HEK293 (cell line): ENCODE measurements around the gene AHRR.

Experiments used
- MZF1 ChIP-seq: fragments of 450-650 bp; formaldehyde crosslinking; IDR thresholded peaks from 2 replicates; pipeline ENCODE4 v1.5.1; 2017; ENCODE audit warnings: missing biosample characterization, missing genetic modification characterization, borderline replicate concordance
- PBX3 ChIP-seq: sonication (generic); formaldehyde crosslinking; IDR thresholded peaks from 2 replicates; pipeline ENCODE4 v1.8.1; 2022; ENCODE audit warnings: mild to moderate bottlenecking, moderate library complexity, missing genetic modification reagents
- SP7 ChIP-seq: fragments of 450-650 bp; formaldehyde crosslinking; IDR thresholded peaks from 2 replicates; pipeline ENCODE4 v1.5.1; 2016; ENCODE audit warnings: missing biosample characterization, missing genetic modification characterization
- TCF7L2 ChIP-seq: IDR thresholded peaks from 2 replicates; pipeline ENCODE4 v1.6.1; 2011; ENCODE audit warnings: low read depth, mild to moderate bottlenecking, inconsistent platforms, low read length, moderate library complexity, borderline replicate concordance
- ZBTB8A ChIP-seq: fragments of 450-650 bp; formaldehyde crosslinking; IDR thresholded peaks from 2 replicates; pipeline ENCODE4 v1.5.1; 2016; ENCODE audit warnings: missing biosample characterization, missing genetic modification characterization
- ZNF169 ChIP-seq: fragments of 450-650 bp; formaldehyde crosslinking; IDR thresholded peaks from 2 replicates; pipeline ENCODE4 v1.5.1; 2016; ENCODE audit warnings: missing biosample characterization, missing genetic modification characterization
- ZNF23 ChIP-seq: fragments of 450-650 bp; formaldehyde crosslinking; IDR thresholded peaks from 2 replicates; pipeline ENCODE4 v1.5.1; 2016; ENCODE audit warnings: missing biosample characterization, missing genetic modification characterization, borderline replicate concordance
- ZNF513 ChIP-seq: fragments of 450-650 bp; IDR thresholded peaks from 2 replicates; pipeline ENCODE4 v1.5.1; 2018; ENCODE audit warnings: missing biosample characterization, missing genetic modification characterization
- ZNF521 ChIP-seq: fragments of 450-650 bp; formaldehyde crosslinking; IDR thresholded peaks from 2 replicates; pipeline ENCODE4 v1.5.1; 2017; ENCODE audit warnings: missing biosample characterization, mild to moderate bottlenecking, missing genetic modification characterization
- TF ChIP-seq, protein P1 (sequence below): fragments of 450-650 bp; formaldehyde crosslinking; IDR thresholded peaks from 2 replicates; pipeline ENCODE4 v1.5.1; 2017; ENCODE audit warnings: missing biosample characterization, mild to moderate bottlenecking, missing genetic modification characterization, moderate library complexity

DNA sequence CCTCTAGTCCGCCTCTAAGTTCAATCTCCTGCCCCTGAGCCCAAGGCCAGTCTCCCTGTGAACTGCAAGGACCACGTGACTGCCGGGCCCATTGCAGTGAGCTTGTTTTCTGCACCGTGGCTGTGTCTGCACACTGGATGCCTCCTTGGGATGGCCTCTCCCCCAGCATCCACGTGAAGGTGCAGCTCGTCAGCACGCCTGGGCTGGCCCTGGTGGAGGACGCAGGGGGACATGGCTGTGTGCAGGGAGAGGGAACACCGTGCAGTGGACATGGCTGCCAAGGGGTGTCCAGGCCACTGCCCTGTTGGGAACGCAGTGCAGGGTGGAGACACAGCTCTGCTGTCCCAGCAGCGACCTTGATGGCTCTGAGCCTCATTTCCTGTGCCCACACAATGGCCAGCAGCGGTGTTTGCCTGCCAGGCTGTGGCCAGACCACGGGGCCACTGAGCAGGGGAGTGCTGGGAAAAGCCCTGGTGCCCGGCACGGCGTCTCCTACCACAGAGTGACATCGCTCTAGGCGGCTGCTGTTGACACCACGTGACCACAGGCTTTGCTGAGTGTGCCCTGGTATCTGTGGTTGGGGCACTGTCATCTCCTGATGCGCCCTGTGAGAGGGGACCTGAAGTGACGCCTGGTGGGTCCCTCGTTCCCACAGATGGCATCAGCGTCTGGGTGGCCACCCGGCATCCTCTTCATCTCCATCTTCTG lies 94.6 kb downstream of the AHRR start:
- no peak for TF ChIP-seq ZNF23 (tag by site-specific recombination)
- no peak for TF ChIP-seq ZNF169
- TF ChIP-seq TCF7L2: no peak
- TF ChIP-seq, protein P1, sequence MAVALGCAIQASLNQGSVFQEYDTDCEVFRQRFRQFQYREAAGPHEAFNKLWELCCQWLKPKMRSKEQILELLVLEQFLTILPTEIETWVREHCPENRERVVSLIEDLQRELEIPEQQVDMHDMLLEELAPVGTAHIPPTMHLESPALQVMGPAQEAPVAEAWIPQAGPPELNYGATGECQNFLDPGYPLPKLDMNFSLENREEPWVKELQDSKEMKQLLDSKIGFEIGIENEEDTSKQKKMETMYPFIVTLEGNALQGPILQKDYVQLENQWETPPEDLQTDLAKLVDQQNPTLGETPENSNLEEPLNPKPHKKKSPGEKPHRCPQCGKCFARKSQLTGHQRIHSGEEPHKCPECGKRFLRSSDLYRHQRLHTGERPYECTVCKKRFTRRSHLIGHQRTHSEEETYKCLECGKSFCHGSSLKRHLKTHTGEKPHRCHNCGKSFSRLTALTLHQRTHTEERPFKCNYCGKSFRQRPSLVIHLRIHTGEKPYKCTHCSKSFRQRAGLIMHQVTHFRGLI (tag by site-specific recombination): no peak
- TF ChIP-seq MZF1 (tag by site-specific recombination): no peak
- no peak for TF ChIP-seq ZNF521 (tag by site-specific recombination)
- no peak for TF ChIP-seq SP7 (tag by site-specific recombination)
- 0 out of 2 replicates have a peak, but pooled peaks have one; percentile 28 for TF ChIP-seq PBX3 (CRISPR knock-in tag)
- no peak for TF ChIP-seq ZNF513 (tag by site-specific recombination)
- TF ChIP-seq ZBTB8A (tag by site-specific recombination): no peak
